Endothelial cell (in vitro differentiated cells): ENCODE data around the gene TNFAIP3. TPM values are rescaled to one million over a fixed set of nuclear protein-coding genes. Genes with fewer than 3 reads are reported as not detected.

Experiments
- DNase-seq: peaks from one replicate; pipeline ENCODE4 v3.0.0; 2021; ENCODE audit warnings: low spot score
- H3K27ac Mint-ChIP-seq: one replicate; pipeline ENCODE4 v1.8.0; 2021; ENCODE audit warnings: mixed read lengths, inconsistent platforms; ENCODE audit not compliant: unreplicated experiment
- H3K27me3 Mint-ChIP-seq: one replicate; pipeline ENCODE4 v1.8.0; 2021; ENCODE audit warnings: mild to moderate bottlenecking, moderate library complexity, mixed read lengths, inconsistent platforms; ENCODE audit not compliant: unreplicated experiment
- H3K36me3 Mint-ChIP-seq: one replicate; pipeline ENCODE4 v1.8.0; 2021; ENCODE audit warnings: mild to moderate bottlenecking, low read depth, mixed read lengths, inconsistent platforms; ENCODE audit not compliant: unreplicated experiment
- H3K4me1 Mint-ChIP-seq: one replicate; pipeline ENCODE4 v1.8.0; 2021; ENCODE audit warnings: mild to moderate bottlenecking, mixed read lengths, inconsistent platforms; ENCODE audit not compliant: unreplicated experiment
- H3K4me3 Mint-ChIP-seq: one replicate; pipeline ENCODE4 v1.8.0; 2021; ENCODE audit warnings: mild to moderate bottlenecking, mixed read lengths, inconsistent platforms; ENCODE audit not compliant: unreplicated experiment
- H3K9me3 Mint-ChIP-seq: one replicate; pipeline ENCODE4 v1.8.0; 2021; ENCODE audit warnings: mixed read lengths, inconsistent platforms; ENCODE audit not compliant: unreplicated experiment
- CTCF ChIP-seq: fragments of 200-600 bp; sonication (generic); IDR thresholded peaks from one replicate; pipeline ENCODE4 v1.5.0; 2021; ENCODE audit warnings: antibody characterized with exemption; ENCODE audit not compliant: unreplicated experiment
- total RNA-seq: library from RNA; stranded (reverse); fragmentation: NEBNext Ultra II Directional; extraction: Animal tissue kit (Norgen Biotek cat#: 25700); gene quantifications from one replicate; pipeline ENCODE4 v1.2.1, GENCODE V29; 2021; ENCODE audit not compliant: unreplicated experiment

The TNFAIP3 gene
- total RNA-seq, 1 donor from 2014 or later: 22.6 TPM

- peak overlapping the region; percentile 95 for H3K4me3 Mint-ChIP-seq
- no peak overlapping the region for H3K27ac Mint-ChIP-seq
- H3K9me3 Mint-ChIP-seq: no peaks in the 10 kb centered on the region
- H3K36me3 Mint-ChIP-seq: peaks cover 7% of the 10 kb centered on the region
- H3K4me1 Mint-ChIP-seq: peaks cover 66% of the 10 kb centered on the region
- no peak for DNase-seq
- H3K27me3 Mint-ChIP-seq: peaks cover 10% of the 10 kb centered on the region
- TF ChIP-seq CTCF: no peak
Observed at GRCh38 chr6:137868721-137869548, 1.9 kb downstream of the TNFAIP3 start.

GRCh38 chr6:137869549-137870307, 2.7 kb downstream of the TNFAIP3 start:
- H3K27ac Mint-ChIP-seq: no peak overlapping the region
- peaks cover 2% of the 10 kb centered on the region for H3K36me3 Mint-ChIP-seq
- H3K4me3 Mint-ChIP-seq: peak overlapping the region; percentile 95
- no peak for TF ChIP-seq CTCF
- H3K4me1 Mint-ChIP-seq: peaks cover 67% of the 10 kb centered on the region
- H3K9me3 Mint-ChIP-seq: no peaks in the 10 kb centered on the region
- H3K27me3 Mint-ChIP-seq: peaks cover 10% of the 10 kb centered on the region
- no peak for DNase-seq

GRCh38 chr6:137870308-137870644, 3.2 kb downstream of the TNFAIP3 start:
- Mint-ChIP-seq H3K4me1 (peaks cover 67% of the 10 kb centered on the region), H3K9me3 (no peaks in the 10 kb centered on the region), H3K4me3 (no peak overlapping the region), H3K27ac (no peak overlapping the region), H3K36me3 (peaks cover under 1% of the 10 kb centered on the region), H3K27me3 (peaks cover 10% of the 10 kb centered on the region)
- TF ChIP-seq CTCF: no peak
- DNase-seq: no peak

GRCh38 chr6:137870744-137871247, 3.7 kb downstream of the TNFAIP3 start:
- TF ChIP-seq CTCF: peak; percentile 30
- Mint-ChIP-seq H3K4me3 (peak overlapping the region; percentile 48), H3K9me3 (no peaks in the 10 kb centered on the region), H3K4me1 (peaks cover 67% of the 10 kb centered on the region), H3K36me3 (peaks cover 6% of the 10 kb centered on the region), H3K27me3 (peaks cover 10% of the 10 kb centered on the region), H3K27ac (no peak overlapping the region)
- no peak for DNase-seq
